ENCODE data around the gene MTHFSD.

Gene MTHFSD

GRCh38 chr16:86504315-86505184 lies 50.5 kb downstream of the MTHFSD start:
- no peaks in the 10 kb centered on the region for H3K9me3 ChIP-seq (ENCODE audit: severe bottlenecking)
- no peak overlapping the region for H3K4me3 ChIP-seq (ENCODE audit: severe bottlenecking)
- no peak overlapping the region for H3K27ac ChIP-seq (ENCODE audit: poor library complexity, severe bottlenecking)
- H3K36me3 ChIP-seq (ENCODE audit: low read depth) = no peaks in the 10 kb centered on the region
- H3K27me3 ChIP-seq (ENCODE audit: insufficient read depth, poor library complexity, severe bottlenecking) = peaks cover 100% of the 10 kb centered on the region
- no peak for TF ChIP-seq CTCF (IDR thresholded peaks at IDR 0.05; ENCODE audit: poor library complexity, severe bottlenecking)
- DNase-seq (ENCODE audit: low spot score) = no peak
- no peaks in the 10 kb centered on the region for H3K4me1 ChIP-seq (ENCODE audit: insufficient read depth, poor library complexity, severe bottlenecking)
- ATAC-seq (ENCODE audit: low read depth) = no peak

- no peaks in the 10 kb centered on the region for H3K9me3 ChIP-seq (ENCODE audit: severe bottlenecking)
- ATAC-seq (ENCODE audit: low read depth) (no peak), DNase-seq (ENCODE audit: low spot score) (no peak)
- no peaks in the 10 kb centered on the region for H3K36me3 ChIP-seq (ENCODE audit: low read depth)
- no peak overlapping the region for H3K4me3 ChIP-seq (ENCODE audit: severe bottlenecking)
- H3K4me1 ChIP-seq (ENCODE audit: insufficient read depth, poor library complexity, severe bottlenecking) = no peaks in the 10 kb centered on the region
- H3K27me3 ChIP-seq (ENCODE audit: insufficient read depth, poor library complexity, severe bottlenecking) = peaks cover 100% of the 10 kb centered on the region
- TF ChIP-seq CTCF (IDR thresholded peaks at IDR 0.05; ENCODE audit: poor library complexity, severe bottlenecking) = no peak
- H3K27ac ChIP-seq (ENCODE audit: poor library complexity, severe bottlenecking) = no peak overlapping the region
These were observed 51.2 kb downstream of the MTHFSD start for GRCh38 chr16:86503830-86504229.

- Histone ChIP-seq H3K9me3 (ENCODE audit: severe bottlenecking) (no peaks in the 10 kb centered on the region), H3K27me3 (ENCODE audit: insufficient read depth, poor library complexity, severe bottlenecking) (peaks cover 100% of the 10 kb centered on the region), H3K27ac (ENCODE audit: poor library complexity, severe bottlenecking) (no peak overlapping the region), H3K4me3 (ENCODE audit: severe bottlenecking) (no peak overlapping the region), H3K36me3 (ENCODE audit: low read depth) (no peaks in the 10 kb centered on the region), H3K4me1 (ENCODE audit: insufficient read depth, poor library complexity, severe bottlenecking) (no peaks in the 10 kb centered on the region)
- no peak for DNase-seq (ENCODE audit: low spot score)
- no peak for ATAC-seq (ENCODE audit: low read depth)
- no peak for TF ChIP-seq CTCF (IDR thresholded peaks at IDR 0.05; ENCODE audit: poor library complexity, severe bottlenecking)
These were observed 51.9 kb downstream of the MTHFSD start for GRCh38 chr16:86502856-86503748.

GRCh38 chr16:86501989-86502855 lies 52.8 kb downstream of the MTHFSD start:
- no peak for TF ChIP-seq CTCF (IDR thresholded peaks at IDR 0.05; ENCODE audit: poor library complexity, severe bottlenecking)
- ATAC-seq (ENCODE audit: low read depth) = no peak
- H3K27me3 ChIP-seq (ENCODE audit: insufficient read depth, poor library complexity, severe bottlenecking) = peaks cover 99% of the 10 kb centered on the region
- no peak for DNase-seq (ENCODE audit: low spot score)
- H3K4me3 ChIP-seq (ENCODE audit: severe bottlenecking) = no peak overlapping the region
- H3K4me1 ChIP-seq (ENCODE audit: insufficient read depth, poor library complexity, severe bottlenecking) = no peaks in the 10 kb centered on the region
- H3K27ac ChIP-seq (ENCODE audit: poor library complexity, severe bottlenecking) = no peak overlapping the region
- H3K36me3 ChIP-seq (ENCODE audit: low read depth) = no peaks in the 10 kb centered on the region
- H3K9me3 ChIP-seq (ENCODE audit: severe bottlenecking) = no peaks in the 10 kb centered on the region
